GM21619 (cell line): Measurements from ENCODE around the gene HPN.

Experiments
- ATAC-seq: cut with Tn5 transposase; IDR thresholded peaks from one replicate; pipeline ENCODE4 v1.9.1; 2021; ENCODE audit not compliant: unreplicated experiment

The HPN gene

GRCh38 chr19:35060160-35060855 is 18.8 kb downstream of the HPN start:
- no peak for ATAC-seq

DNA sequence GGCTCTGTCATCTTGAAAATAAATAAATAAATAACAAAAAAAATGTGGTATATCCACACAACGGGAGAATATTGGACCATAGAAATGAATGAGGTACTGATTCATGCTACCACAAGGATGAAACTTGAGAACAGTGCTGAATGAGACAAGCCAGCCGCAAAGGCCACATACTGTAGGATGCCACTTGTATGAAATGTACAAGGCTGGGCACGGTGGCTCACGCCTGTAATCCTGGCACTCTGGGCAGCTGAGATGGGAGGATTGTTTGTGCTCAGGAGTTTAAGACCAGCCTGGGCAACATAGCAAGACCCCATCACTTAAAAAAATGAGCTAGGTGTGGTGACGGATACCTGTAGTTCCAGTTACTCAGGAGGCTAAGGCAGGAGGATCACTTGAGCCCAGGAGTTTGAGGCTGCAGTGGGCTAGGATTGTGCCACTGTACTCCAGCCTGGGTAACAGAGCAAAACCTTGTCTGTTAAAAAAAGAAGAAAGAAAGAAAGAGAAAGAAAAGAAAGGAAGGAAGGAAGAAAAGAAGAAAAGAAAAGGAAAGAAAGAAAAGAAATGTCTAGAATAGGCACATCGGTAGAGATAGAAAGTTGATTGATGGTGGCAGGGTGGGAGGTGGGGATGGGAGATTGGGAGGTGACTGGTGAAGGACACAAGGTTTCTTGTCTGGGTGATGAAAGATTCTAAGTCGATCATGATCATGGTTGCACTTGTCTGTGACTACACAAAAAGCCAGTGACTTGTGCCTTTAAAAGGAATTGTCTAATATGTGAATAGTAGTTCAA is 20.3 kb downstream of the HPN start:
- no peak for ATAC-seq

DNA sequence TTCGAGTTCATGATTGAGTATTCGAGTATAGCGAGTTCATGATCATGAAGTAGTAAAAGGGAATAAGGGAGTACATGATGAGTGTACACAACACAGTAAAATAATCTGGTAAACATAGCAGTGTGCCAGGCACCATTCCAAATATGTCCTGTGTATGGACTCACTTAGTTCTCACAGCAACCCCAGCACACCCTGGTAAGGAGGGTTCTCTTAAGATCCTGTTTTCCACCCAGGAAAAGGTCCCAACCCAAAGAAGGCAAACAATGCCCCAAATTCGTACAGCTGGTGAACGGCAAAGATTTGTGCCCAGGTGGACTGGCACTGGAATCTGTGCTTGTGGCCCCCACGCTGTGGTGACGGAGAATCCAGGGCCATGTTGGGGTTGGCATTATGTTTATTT is 21.4 kb downstream of the HPN start:
- no peak for ATAC-seq

- no peak for ATAC-seq
These were observed 22.7 kb downstream of the HPN start for GRCh38 chr19:35063940-35064818.

DNA sequence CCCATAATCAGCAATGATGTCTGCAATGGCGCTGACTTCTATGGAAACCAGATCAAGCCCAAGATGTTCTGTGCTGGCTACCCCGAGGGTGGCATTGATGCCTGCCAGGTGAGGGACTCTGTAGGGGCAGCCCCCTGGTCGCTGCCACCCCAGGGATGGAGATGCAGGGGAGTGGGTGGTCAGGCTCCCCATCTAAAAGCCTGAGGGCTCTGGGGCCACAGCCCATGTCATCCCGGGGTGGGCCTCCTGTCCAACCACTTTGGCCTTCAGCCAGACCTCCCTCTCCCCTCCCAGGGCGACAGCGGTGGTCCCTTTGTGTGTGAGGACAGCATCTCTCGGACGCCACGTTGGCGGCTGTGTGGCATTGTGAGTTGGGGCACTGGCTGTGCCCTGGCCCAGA is 24.1 kb downstream of the HPN start:
- ATAC-seq, result no peak

DNA sequence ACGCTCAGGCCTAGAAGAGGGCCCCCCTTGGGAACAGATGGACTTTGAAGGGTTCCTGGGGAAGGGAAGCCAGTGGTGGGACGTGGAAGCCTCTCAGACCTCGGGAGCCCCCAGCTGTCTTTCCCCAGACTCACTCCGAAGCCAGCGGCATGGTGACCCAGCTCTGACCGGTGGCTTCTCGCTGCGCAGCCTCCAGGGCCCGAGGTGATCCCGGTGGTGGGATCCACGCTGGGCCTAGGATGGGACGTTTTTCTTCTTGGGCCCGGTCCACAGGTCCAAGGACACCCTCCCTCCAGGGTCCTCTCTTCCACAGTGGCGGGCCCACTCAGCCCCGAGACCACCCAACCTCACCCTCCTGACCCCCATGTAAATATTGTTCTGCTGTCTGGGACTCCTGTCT is 24.6 kb downstream of the HPN start:
- no peak for ATAC-seq

DNA sequence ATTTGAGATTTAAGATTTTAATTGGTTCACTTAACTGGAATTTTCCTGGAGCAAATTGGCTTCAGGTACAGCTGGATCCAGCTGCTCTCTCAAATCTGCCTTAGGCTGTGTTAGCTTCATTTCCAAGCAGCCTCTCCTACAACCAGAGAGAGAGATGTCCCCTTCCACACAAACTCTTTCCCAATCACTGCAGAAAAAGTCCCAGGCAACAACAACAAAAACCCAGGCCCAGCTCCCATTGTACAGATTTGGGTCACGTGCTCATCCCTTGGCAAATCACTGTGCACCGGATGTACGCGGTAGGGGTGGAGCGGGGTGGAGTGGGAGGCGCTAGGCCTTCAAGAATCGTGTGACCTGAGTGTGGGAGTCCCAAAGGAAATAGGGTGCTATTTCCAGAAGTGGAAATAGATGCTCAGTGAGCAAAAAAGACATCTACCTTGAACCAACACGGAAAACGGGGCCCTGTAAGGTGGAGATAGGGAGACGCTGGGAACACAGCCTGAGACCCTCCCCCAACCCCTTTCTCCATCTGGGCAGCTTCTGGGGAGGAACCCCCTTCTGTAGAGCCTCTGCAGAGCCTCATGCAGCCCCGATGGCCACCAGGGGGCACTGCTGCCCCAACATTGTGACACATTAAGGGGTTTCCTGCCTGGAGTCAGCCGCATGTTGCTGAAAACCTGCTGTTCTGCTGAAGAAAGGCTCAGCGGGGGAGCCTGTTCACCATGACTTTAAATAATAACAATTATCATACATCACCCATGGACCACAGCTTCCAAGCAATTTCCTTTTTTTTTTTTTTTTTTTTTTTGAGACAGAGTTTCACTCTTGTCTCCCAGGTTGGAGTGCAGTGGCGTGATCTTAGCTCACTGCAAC is 25.4 kb downstream of the HPN start:
- no peak for ATAC-seq

DNA sequence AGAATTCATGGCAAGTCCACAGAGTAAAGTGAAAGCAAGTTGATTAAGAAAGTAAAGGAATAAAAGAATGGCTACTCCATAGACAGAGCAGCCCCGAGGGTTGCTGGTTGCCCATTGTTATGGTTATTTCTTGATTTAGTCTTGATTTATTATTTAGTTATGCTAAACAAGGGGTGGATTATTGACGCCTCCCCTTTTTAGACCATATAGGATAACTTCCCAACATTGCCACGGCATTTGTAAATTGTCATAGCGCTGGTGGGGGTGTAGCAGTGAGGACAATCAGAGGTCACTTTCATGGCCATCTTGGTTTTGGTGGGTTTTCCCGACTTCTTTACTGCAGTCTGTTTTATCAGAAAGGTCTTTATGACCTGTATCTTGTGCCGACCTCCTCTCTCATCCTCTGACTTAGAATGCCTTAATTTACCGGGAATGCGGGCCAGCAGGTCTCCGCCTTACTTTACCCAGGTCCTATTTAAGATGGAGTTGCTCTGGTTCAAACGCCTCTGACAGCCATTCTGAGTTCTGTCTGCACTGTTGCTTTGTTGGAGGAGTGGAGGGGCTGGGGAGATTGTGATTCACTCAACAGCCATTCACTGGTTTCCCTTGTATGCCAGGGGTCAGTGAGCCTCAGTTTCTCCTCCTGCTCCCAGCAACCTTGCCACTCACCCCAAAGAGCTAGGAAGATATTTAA is 27.6 kb downstream of the HPN start:
- ATAC-seq, result no peak

- ATAC-seq, result no peak
These were observed 28.2 kb downstream of the HPN start for GRCh38 chr19:35069696-35070095.

- ATAC-seq, result no peak
These were observed 28.9 kb downstream of the HPN start for GRCh38 chr19:35070471-35070870.

GRCh38 chr19:35073516-35073915 is 32.0 kb downstream of the HPN start:
- no peak for ATAC-seq

- no peak for ATAC-seq
These were observed 32.4 kb downstream of the HPN start for GRCh38 chr19:35073941-35074340.

- ATAC-seq, result no peak
These were observed 33.1 kb downstream of the HPN start for GRCh38 chr19:35074426-35075201.

- no peak for ATAC-seq
These were observed 33.9 kb downstream of the HPN start for GRCh38 chr19:35075202-35076025.

GRCh38 chr19:35076026-35076370 is 34.5 kb downstream of the HPN start:
- no peak for ATAC-seq

DNA sequence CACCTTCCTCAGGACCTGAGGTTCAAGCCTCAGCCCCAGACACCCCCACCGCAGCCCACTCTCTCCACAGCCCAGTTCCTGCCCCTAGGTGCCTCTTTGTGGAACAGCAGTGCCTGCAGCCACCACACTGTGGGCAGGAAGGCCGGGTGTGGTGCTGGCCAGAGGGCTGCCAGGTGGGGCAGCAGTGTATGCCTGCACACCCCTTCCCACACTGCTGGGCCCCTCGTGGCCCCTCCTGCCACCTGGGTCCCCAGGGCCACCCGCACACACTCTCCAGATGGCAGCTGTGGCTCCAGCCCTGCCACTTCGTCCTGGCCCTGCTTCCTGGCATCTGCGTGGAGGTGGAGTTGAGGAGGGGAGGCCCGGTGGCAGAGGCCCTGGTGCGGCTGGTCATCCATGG is 35.1 kb downstream of the HPN start:
- ATAC-seq, result no peak

DNA sequence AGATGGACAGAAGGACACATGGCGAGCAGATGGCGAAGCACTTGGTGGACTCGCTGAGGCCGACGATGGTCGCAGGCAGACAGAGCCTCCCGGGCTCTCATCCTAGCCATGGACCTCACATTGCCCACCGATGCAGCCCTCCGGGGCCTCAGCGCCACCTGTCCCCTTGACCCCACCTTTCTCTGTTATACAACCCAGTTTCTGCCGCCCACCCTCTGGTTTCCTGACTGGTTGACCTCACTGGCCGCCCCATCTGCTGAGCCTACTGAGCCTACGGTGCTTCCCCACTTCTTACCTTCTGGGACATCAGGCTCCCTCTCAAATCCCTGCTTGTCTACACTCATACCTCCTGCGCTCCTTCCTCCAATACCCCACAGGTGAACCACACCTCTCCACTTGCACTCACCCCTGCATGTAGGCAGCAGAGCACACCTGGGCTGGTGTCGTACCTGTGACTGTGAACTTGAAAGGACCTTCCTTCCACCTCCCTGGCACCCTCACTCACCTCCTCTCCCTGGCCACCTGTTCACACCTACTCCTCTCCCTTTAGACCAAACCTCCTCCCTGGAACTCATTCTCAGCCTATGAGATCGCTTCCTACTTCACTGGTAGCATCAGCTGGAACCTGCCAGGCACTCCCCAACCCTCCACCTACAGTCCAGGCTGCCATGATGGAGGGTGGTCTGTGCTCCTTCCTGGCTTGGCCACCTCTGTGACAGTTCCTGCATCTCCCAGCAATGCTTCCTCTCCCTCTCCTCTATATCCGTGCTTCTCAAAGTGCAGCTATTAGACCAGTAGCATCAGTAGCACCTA is 36.1 kb downstream of the HPN start:
- no peak for ATAC-seq

GRCh38 chr19:35079826-35080225 is 38.3 kb downstream of the HPN start:
- no peak for ATAC-seq
